Measurements from ENCODE around the gene TINAGL1. TPM values are rescaled to one million over a fixed set of nuclear protein-coding genes. Genes with fewer than 3 reads are reported as not detected.

The TINAGL1 gene
- total RNA-seq, 6 donors from 2014 or later = 71.3 to 191 (median 120) TPM

GRCh38 chr1:31593770-31594632 is 17.7 kb downstream of the TINAGL1 start:
- ATAC-seq (ENCODE audit: low FRiP score in 2 of 2) = peak; percentile 78 to 89
- 47 to 49% methylated on average over 10 of the region's 10 CpGs for WGBS, 2 donors

GRCh38 chr1:31595836-31596736 is 19.8 kb downstream of the TINAGL1 start:
- no peaks in the 10 kb centered on the region for H3K27me3 ChIP-seq
- H3K4me3 ChIP-seq = no peak overlapping the region
- WGBS, 2 donors = 81 to 84% methylated on average over 4 of the region's 4 CpGs
- ATAC-seq (ENCODE audit: low FRiP score in 2 of 2) (no peak), DNase-seq (no peak)
- peak overlapping the region in 2 of 4 donors; percentile 2 to 31 for H3K27ac ChIP-seq
- peaks cover 0 to 11% (median 7%) of the 10 kb centered on the region in 4 donors for H3K4me1 ChIP-seq
- TF ChIP-seq POLR2A (IDR thresholded peaks at IDR 0.05) (no peak), CTCF (IDR thresholded peaks at IDR 0.05) (no peak), EP300 (IDR thresholded peaks at IDR 0.05) (no peak), POLR2AphosphoS5 (IDR thresholded peaks at IDR 0.05) (no peak)
- no peaks in the 10 kb centered on the region for H3K9me3 ChIP-seq
- no peaks in the 10 kb centered on the region for H3K36me3 ChIP-seq

More at GRCh38 chr1:31593770-31594632, 17.7 kb downstream of the TINAGL1 start:
- Histone ChIP-seq H3K27me3 (no peaks in the 10 kb centered on the region), H3K36me3 (no peaks in the 10 kb centered on the region), H3K9me3 (no peaks in the 10 kb centered on the region), H3K4me1 (peaks cover 8 to 21% (median 13%) of the 10 kb centered on the region in 4 donors), H3K4me3 (no peak overlapping the region), H3K27ac (no peak overlapping the region)
- peak in 1 of 2 donors; percentile 79 for DNase-seq
- TF ChIP-seq EP300 (IDR thresholded peaks at IDR 0.05) (no peak), POLR2A (IDR thresholded peaks at IDR 0.05) (no peak), CTCF (IDR thresholded peaks at IDR 0.05) (peak; percentile 77 to 91 (median 85)), POLR2AphosphoS5 (IDR thresholded peaks at IDR 0.05) (no peak)

GRCh38 chr1:31596737-31597097 is 20.4 kb downstream of the TINAGL1 start:
- 31 to 37% methylated on average over 6 of the region's 6 CpGs for WGBS, 2 donors
- no peaks in the 10 kb centered on the region for H3K9me3 ChIP-seq
- ATAC-seq (ENCODE audit: low FRiP score in 2 of 2) (no peak), DNase-seq (no peak)
- peak overlapping the region in 2 of 4 donors; percentile 2 to 31 for H3K27ac ChIP-seq
- H3K4me3 ChIP-seq = no peak overlapping the region
- H3K4me1 ChIP-seq = peaks cover 0 to 11% (median 7%) of the 10 kb centered on the region in 4 donors
- no peaks in the 10 kb centered on the region for H3K36me3 ChIP-seq
- TF ChIP-seq POLR2AphosphoS5 (IDR thresholded peaks at IDR 0.05) = no peak
- no peak for TF ChIP-seq EP300 (IDR thresholded peaks at IDR 0.05)
- no peak for TF ChIP-seq POLR2A (IDR thresholded peaks at IDR 0.05)
- TF ChIP-seq CTCF (IDR thresholded peaks at IDR 0.05) = no peak
- no peaks in the 10 kb centered on the region for H3K27me3 ChIP-seq

- H3K27ac ChIP-seq = no peak overlapping the region
- H3K4me3 ChIP-seq = no peak overlapping the region
- H3K27me3 ChIP-seq = no peaks in the 10 kb centered on the region
- no peaks in the 10 kb centered on the region for H3K9me3 ChIP-seq
- WGBS, 2 donors = 83 to 96% methylated on average over 7 of the region's 7 CpGs
- peaks cover 0 to 8% (median 5%) of the 10 kb centered on the region in 4 donors for H3K4me1 ChIP-seq
- TF ChIP-seq CTCF (IDR thresholded peaks at IDR 0.05) = no peak
- no peak for TF ChIP-seq POLR2AphosphoS5 (IDR thresholded peaks at IDR 0.05)
- no peak for TF ChIP-seq POLR2A (IDR thresholded peaks at IDR 0.05)
- TF ChIP-seq EP300 (IDR thresholded peaks at IDR 0.05) = no peak
- no peaks in the 10 kb centered on the region for H3K36me3 ChIP-seq
- DNase-seq (no peak), ATAC-seq (ENCODE audit: low FRiP score in 2 of 2) (no peak)
These were observed 22.7 kb downstream of the TINAGL1 start for GRCh38 chr1:31598980-31599379.
